HepG2 (cell line): ENCODE data around the gene SUPT4H1. TPM values are rescaled to one million over a fixed set of nuclear protein-coding genes. Genes with fewer than 3 reads are reported as not detected.

Source experiments
- ATAC-seq: fragments of 200-7000 bp; cut with Tn5 transposase; 3 replicates; pipeline ENCODE4 v1.9.1; 2020; ENCODE audit warnings: mild to moderate bottlenecking, moderate library complexity
- BruUV-seq: library from RNA; stranded (reverse); fragments of 400-500 nt; replicated peaks from 2 replicates; lab custom pipeline; 2021; lab: Mats Ljungman, UMichigan
- CTCF ChIA-PET: fragments of 300-600 bp; formaldehyde crosslinking; extraction: SDS; loops from one replicate; lab custom pipeline; 2021; ENCODE audit warnings: low total read pairs, inconsistent platforms, low intra/inter-chr PET ratio; lab: Yijun Ruan, JAX
- POLR2A ChIA-PET: fragments of 350-600 bp; sonication (Branson Sonifier 250); formaldehyde crosslinking; loops from one replicate; lab custom pipeline; 2020; ENCODE audit warnings: antibody characterized with exemption, inconsistent platforms; lab: Yijun Ruan, JAX
- DNase-seq: peaks from one replicate; pipeline ENCODE4 v3.0.0-alpha.2; 2015; ENCODE audit warnings: low spot score
- FAIRE-seq: peaks from 3 replicates; lab custom pipeline; 2011; peaks lifted over from hg19 to GRCh38; lab: Jason Lieb, UNC
- H2AFZ ChIP-seq: one replicate; pipeline ENCODE4 v1.6.1; 2011; ENCODE audit warnings: low read length, inconsistent platforms
- H3K27ac ChIP-seq: fragments of 300-600 bp; 3 replicates; pipeline ENCODE4 v1.8.0; 2011; ENCODE audit warnings: mixed run types, mild to moderate bottlenecking, mixed read lengths, low read length, inconsistent platforms; ENCODE audit not compliant: insufficient read depth; ENCODE audit errors: extremely low read length
- H3K27me3 ChIP-seq, 2 experiments: fragments of 200-600 bp in 1 of 2; 2 replicates in 1 of 2; 3 replicates in 1 of 2; pipeline versions ENCODE4 v1.6.0 to v1.8.0; 2011; ENCODE audit warnings: low read length in 2 of 2, mild to moderate bottlenecking in 2 of 2, moderate library complexity in 2 of 2, inconsistent platforms in 1 of 2; ENCODE audit not compliant: insufficient read depth in 2 of 2, control insufficient read depth in 1 of 2
- H3K36me3 ChIP-seq, 2 experiments: fragments of 200-600 bp in 1 of 2; replicated peaks in 1 of 2; 2 replicates in 1 of 2; 3 replicates in 1 of 2; pipeline versions ENCODE4 v1.5.1 to v1.8.0; 2011; ENCODE audit warnings: low read length in 2 of 2, inconsistent platforms in 1 of 2; ENCODE audit not compliant: insufficient read depth in 2 of 2, control insufficient read depth in 1 of 2
- H3K4me1 ChIP-seq: 2 replicates; pipeline ENCODE4 v1.5.1; 2012; ENCODE audit warnings: low read length, inconsistent platforms; ENCODE audit not compliant: insufficient read depth
- H3K4me2 ChIP-seq: 2 replicates; pipeline ENCODE4 v1.6.0; 2011; ENCODE audit warnings: low read depth, low read length, inconsistent platforms
- H3K4me3 ChIP-seq, 3 experiments: fragments of 200-600 bp in 1 of 3; sonication (generic), shearing (Covaris generic) in 1 of 3; replicated peaks in 1 of 3; 2 replicates each; pipeline ENCODE4 v1.5.1; 2011 to 2016; ENCODE audit warnings: low read length in 3 of 3, inconsistent platforms in 2 of 3, low read depth in 2 of 3, mild to moderate bottlenecking in 2 of 3, control low read depth in 1 of 3, mixed read lengths in 1 of 3; ENCODE audit not compliant: insufficient read depth in 1 of 3
- H3K79me2 ChIP-seq: one replicate; pipeline ENCODE4 v1.6.1; 2011; ENCODE audit warnings: low read length, inconsistent platforms; ENCODE audit not compliant: insufficient read depth
- H3K9ac ChIP-seq: 2 replicates; pipeline ENCODE4 v1.6.0; 2011; ENCODE audit warnings: mild to moderate bottlenecking, low read depth, low read length, inconsistent platforms; ENCODE audit not compliant: insufficient read depth
- H3K9me3 ChIP-seq: 2 replicates; pipeline ENCODE4 v1.5.1; 2012; ENCODE audit warnings: mild to moderate bottlenecking, low read length
- H4K20me1 ChIP-seq: 2 replicates; pipeline ENCODE4 v1.6.0; 2011; ENCODE audit warnings: inconsistent platforms, mild to moderate bottlenecking, low read length, moderate library complexity; ENCODE audit not compliant: insufficient read depth
- AGO2 ChIP-seq: fragments of 200-400 bp; formaldehyde crosslinking; optimal IDR thresholded peaks from 2 replicates; pipeline ENCODE3; 2017; ENCODE audit warnings: mild to moderate bottlenecking, low read depth, low read length, moderate library complexity
- BORCS8-MEF2B ChIP-seq: sonication (generic); formaldehyde crosslinking; IDR thresholded peaks from 2 replicates; pipeline ENCODE4 v1.8.0; 2022; ENCODE audit warnings: mild to moderate bottlenecking, missing genetic modification reagents
- POLR2A ChIP-seq, 2 experiments: IDR thresholded peaks; 2 replicates each; pipeline ENCODE4 v1.6.1; 2011; ENCODE audit warnings: low read depth in 2 of 2, low read length in 2 of 2, mild to moderate bottlenecking in 1 of 2, moderate library complexity in 1 of 2; ENCODE audit not compliant: insufficient read depth in 1 of 2
- ZBTB38 ChIP-seq: sonication (generic); formaldehyde crosslinking; IDR thresholded peaks from 2 replicates; pipeline ENCODE4 v1.5.1; 2020; ENCODE audit warnings: mild to moderate bottlenecking, missing genetic modification reagents
- ZNF17 ChIP-seq: sonication (generic); formaldehyde crosslinking; IDR thresholded peaks from 2 replicates; pipeline ENCODE4 v1.5.0; 2020; ENCODE audit warnings: mild to moderate bottlenecking, missing genetic modification reagents
- ZNF354B ChIP-seq: sonication (generic); formaldehyde crosslinking; IDR thresholded peaks from 2 replicates; pipeline ENCODE4 v1.8.0; 2022; ENCODE audit warnings: mild to moderate bottlenecking, missing genetic modification reagents
- ZNF891 ChIP-seq: sonication (generic); formaldehyde crosslinking; IDR thresholded peaks from 2 replicates; pipeline ENCODE4 v1.5.0; 2020; ENCODE audit warnings: mild to moderate bottlenecking, missing genetic modification reagents
- ZSCAN22 ChIP-seq: sonication (generic); formaldehyde crosslinking; IDR thresholded peaks from 2 replicates; pipeline ENCODE4 v1.4.0; 2020; ENCODE audit warnings: mild to moderate bottlenecking, missing genetic modification reagents
- WGBS: methylation state at CpG from one replicate; pipeline ENCODE4 v1.1.6; 2017; ENCODE audit warnings: low lambda C conversion rate; 5-methylcytosine and 5-hydroxymethylcytosine counted together
- in situ Hi-C: cut with HindIII; loops from 2 replicates; pipeline ENCODE4 v1.10.0; 2017; ENCODE audit warnings: low pct_unique_long_range_greater_than_20kb; ENCODE audit not compliant: extremely low pct_ligation_motif_present
- intact Hi-C: fragments of 100-400 bp; cut with micrococcal nuclease; formaldehyde crosslinking; loops from one replicate; pipeline ENCODE4 v1.10.0; 2022; ENCODE audit not compliant: unreplicated experiment
- polyA plus RNA-seq, 8 experiments: library from polyadenylated mRNA; depleted of rRNA in 3 of 8; stranded (reverse) in 7 of 8; unstranded in 1 of 8; fragments of >200 nt; fragmentation: Illumina TruSeq in 4 of 8; extraction: Trizol in 4 of 8; gene quantifications; 2 replicates each; pipeline versions ENCODE4 v1.2.1 to v1.2.3, GENCODE V29; 2011 to 2016; ENCODE audit warnings: low read depth in 4 of 8, missing spikeins in 1 of 8, mixed read lengths in 1 of 8; ENCODE audit not compliant: insufficient read depth in 1 of 8
- total RNA-seq, 5 experiments: library from RNA; depleted of rRNA; stranded (reverse); fragments of >200 nt; fragmentation: Illumina TruSeq; extraction: Trizol; gene quantifications; 2 replicates each; pipeline ENCODE4 v1.2.3, GENCODE V29; 2016; ENCODE audit warnings: low read depth in 1 of 5
- TF ChIP-seq, protein P1 (sequence below): sonication (generic); formaldehyde crosslinking; IDR thresholded peaks from 2 replicates; pipeline ENCODE4 v1.4.0; 2020; ENCODE audit warnings: missing genetic modification reagents, mild to moderate bottlenecking, borderline replicate concordance
- TF ChIP-seq, protein P2 (sequence below): sonication (generic); formaldehyde crosslinking; IDR thresholded peaks from 2 replicates; pipeline ENCODE4 v1.8.1; 2023; ENCODE audit warnings: mild to moderate bottlenecking, missing genetic modification reagents, borderline replicate concordance

The SUPT4H1 gene
- total and polyA plus RNA-seq, 2 of the 13 experiments (the other 11 are each of a cell fraction or from before 2014, with no cell fraction given), result 155 to 244 TPM

DNA sequence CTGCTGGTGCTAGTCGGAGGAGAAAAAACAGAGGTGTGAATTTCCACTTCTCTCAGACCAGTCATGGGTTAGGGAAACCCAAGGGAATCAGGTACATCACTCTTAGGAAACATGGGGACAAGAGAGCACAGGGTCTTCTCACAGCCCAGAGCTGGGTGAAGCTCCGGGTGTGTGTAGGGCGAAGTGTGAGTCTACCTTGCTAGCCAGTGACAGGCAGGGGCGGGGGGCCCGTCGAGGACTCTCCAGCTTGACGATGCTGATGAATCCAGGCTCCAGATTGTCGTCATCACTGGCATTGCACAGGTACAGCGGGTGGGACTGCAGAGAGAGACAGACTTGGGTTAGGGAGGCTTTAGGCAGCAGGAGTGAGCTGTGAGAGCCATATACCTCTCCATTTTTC lies 18.7 kb upstream of the SUPT4H1 start:
- Histone ChIP-seq H3K9me3 (no peaks in the 10 kb centered on the region), H3K4me1 (peaks cover 97% of the 10 kb centered on the region), H2AFZ (no peak overlapping the region), H3K79me2 (peaks cover 87% of the 10 kb centered on the region), H3K27me3 (no peaks in the 10 kb centered on the region), H3K4me3 (no peak overlapping the region), H3K9ac (peak overlapping the region; percentile 36), H3K4me2 (peak overlapping the region; percentile 26; the same call in 1 of the 2 replicates), H3K36me3 (peaks cover 38 to 68% of the 10 kb centered on the region in 2 experiments), H3K27ac (peak overlapping the region; percentile 92), H4K20me1 (no peaks in the 10 kb centered on the region)
- no peak for DNase-seq
- in situ Hi-C loops (no loop called here), intact Hi-C loops (no loop called here)
- ChIA-PET CTCF (no interaction called here), POLR2A (interaction anchor here (1.8 to 12.9 kb wide), 7 partner anchors 10 to 45 kb away, joined by 6 to 458 read pairs (median 58); partner anchors contain the start of genes RNF43 and SUPT4H1)
- 88% methylated on average over 9 of the region's 9 CpGs for WGBS
- BruUV-seq, result no TSS peak
- no peak for ATAC-seq
- TF ChIP-seq, protein P1, sequence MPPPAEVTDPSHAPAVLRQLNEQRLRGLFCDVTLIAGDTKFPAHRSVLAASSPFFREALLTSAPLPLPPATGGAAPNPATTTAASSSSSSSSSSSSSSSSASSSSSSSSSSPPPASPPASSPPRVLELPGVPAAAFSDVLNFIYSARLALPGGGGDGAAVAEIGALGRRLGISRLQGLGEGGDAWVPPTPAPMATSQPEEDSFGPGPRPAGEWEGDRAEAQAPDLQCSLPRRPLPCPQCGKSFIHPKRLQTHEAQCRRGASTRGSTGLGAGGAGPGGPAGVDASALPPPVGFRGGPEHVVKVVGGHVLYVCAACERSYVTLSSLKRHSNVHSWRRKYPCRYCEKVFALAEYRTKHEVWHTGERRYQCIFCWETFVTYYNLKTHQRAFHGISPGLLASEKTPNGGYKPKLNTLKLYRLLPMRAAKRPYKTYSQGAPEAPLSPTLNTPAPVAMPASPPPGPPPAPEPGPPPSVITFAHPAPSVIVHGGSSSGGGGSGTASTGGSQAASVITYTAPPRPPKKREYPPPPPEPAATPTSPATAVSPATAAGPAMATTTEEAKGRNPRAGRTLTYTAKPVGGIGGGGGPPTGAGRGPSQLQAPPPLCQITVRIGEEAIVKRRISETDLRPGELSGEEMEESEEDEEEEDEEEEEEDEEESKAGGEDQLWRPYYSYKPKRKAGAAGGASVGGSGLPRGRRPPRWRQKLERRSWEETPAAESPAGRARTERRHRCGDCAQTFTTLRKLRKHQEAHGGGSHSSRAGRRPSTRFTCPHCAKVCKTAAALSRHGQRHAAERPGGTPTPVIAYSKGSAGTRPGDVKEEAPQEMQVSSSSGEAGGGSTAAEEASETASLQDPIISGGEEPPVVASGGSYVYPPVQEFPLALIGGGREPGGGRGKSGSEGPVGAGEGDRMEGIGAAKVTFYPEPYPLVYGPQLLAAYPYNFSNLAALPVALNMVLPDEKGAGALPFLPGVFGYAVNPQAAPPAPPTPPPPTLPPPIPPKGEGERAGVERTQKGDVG (CRISPR knock-in tag), result peak; percentile 43; the same call in 1 of the 2 replicates
- TF ChIP-seq POLR2A (IDR thresholded peaks at IDR 0.05; ENCODE audit: insufficient read depth in 1 of 2, low read depth in 2 of 2, low read length in 2 of 2), result peak in 1 of 2 experiments; percentile 21; a peak in 1 of 4 replicates
- 0 out of 2 replicates have a peak, but pooled peaks have one; percentile 5 for TF ChIP-seq ZNF17 (CRISPR knock-in tag)
- TF ChIP-seq ZSCAN22, result no peak
- TF ChIP-seq AGO2, result peak; percentile 68
- 0 out of 2 replicates have a peak, but pooled peaks have one; percentile 47 for TF ChIP-seq ZNF354B (CRISPR knock-in tag)
- TF ChIP-seq BORCS8-MEF2B, result 0 out of 2 replicates have a peak, but pooled peaks have one; percentile 16
- 0 out of 2 replicates have a peak, but pooled peaks have one; percentile 11 for TF ChIP-seq ZBTB38 (CRISPR knock-in tag)
- TF ChIP-seq, protein P2, sequence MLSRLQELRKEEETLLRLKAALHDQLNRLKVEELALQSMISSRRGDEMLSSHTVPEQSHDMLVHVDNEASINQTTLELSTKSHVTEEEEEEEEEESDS (CRISPR knock-in tag), result no peak
- peak; percentile 31; the same call in 1 of the 2 replicates for TF ChIP-seq ZNF891 (CRISPR knock-in tag)
- no peak for FAIRE-seq
